ENCODE results near the gene LRRC75A.
"Not testable (repeated sequence)": the region's sequence is repeated elsewhere in the genome, so short reads cannot be mapped to it uniquely, and the experiment has no call there.

LRRC75A gene

GRCh38 chr17:16428098-16428882, 63.7 kb downstream of the LRRC75A start:
- DNase-seq = peak; percentile 37 to 42

- no peak for DNase-seq
Observed at GRCh38 chr17:16427020-16427419, 65.0 kb downstream of the LRRC75A start.

GRCh38 chr17:16425698-16426659, 66.0 kb downstream of the LRRC75A start:
- no peak for DNase-seq

- DNase-seq = no peak
Observed at GRCh38 chr17:16425202-16425601, 66.8 kb downstream of the LRRC75A start.

- no peak for DNase-seq
Observed at GRCh38 chr17:16423226-16423872, 68.6 kb downstream of the LRRC75A start.

GRCh38 chr17:16422416-16422815, 69.6 kb downstream of the LRRC75A start:
- no peak for DNase-seq

GRCh38 chr17:16419929-16420271, 72.1 kb downstream of the LRRC75A start:
- peak; percentile 34 to 43 for DNase-seq

GRCh38 chr17:16419074-16419928, 72.7 kb downstream of the LRRC75A start:
- peak in 1 of 2 donors; percentile 31 for DNase-seq

GRCh38 chr17:16418685-16419068, 73.3 kb downstream of the LRRC75A start:
- no peak for DNase-seq

- no peak for DNase-seq
Observed at GRCh38 chr17:16417896-16418684, 73.9 kb downstream of the LRRC75A start.

GRCh38 chr17:16417399-16417798, 74.6 kb downstream of the LRRC75A start:
- DNase-seq = no peak

- DNase-seq = peak; percentile 62 to 65
Observed at GRCh38 chr17:16415031-16415924, 76.7 kb downstream of the LRRC75A start, which contains the start of gene TRPV2. Gene TRPV2 (plus strand): TSS chr17:16415571. CDS start chr17:16417669, 2,098 bp downstream.

GRCh38 chr17:16407911-16408588, 83.9 kb downstream of the LRRC75A start:
- DNase-seq = peak; percentile 20 to 21

GRCh38 chr17:16406742-16407674, 85.0 kb downstream of the LRRC75A start:
- DNase-seq = no peak

GRCh38 chr17:16403847-16404246, 88.1 kb downstream of the LRRC75A start:
- DNase-seq = not testable (repeated sequence)

GRCh38 chr17:16398270-16399267, 93.4 kb downstream of the LRRC75A start:
- DNase-seq = no peak

- not testable (repeated sequence) for DNase-seq
Observed at GRCh38 chr17:16396693-16397092, 95.3 kb downstream of the LRRC75A start.
